Activated CD8-positive, alpha-beta memory T cell treated with anti-CD3 and anti-CD28 coated beads, Interleukin-2, amount 10 ng/mL, durations not matched to agents 7 days and 5 days (primary cell): ENCODE measurements around the gene ADGRG3. TPM values are rescaled to one million over a fixed set of nuclear protein-coding genes. Genes with fewer than 3 reads are reported as not detected.

Experiments used
- ATAC-seq: fragments of 150-1000 bp; cut with Tn5 transposase; one replicate; pipeline ENCODE4 v1.10.0; 2021; ENCODE audit warnings: moderate library complexity
- CTCF ChIA-PET: fragments of 350-600 bp; sonication (Branson Sonifier 250); formaldehyde crosslinking; loops from one replicate; lab custom pipeline; 2021; ENCODE audit warnings: antibody characterized with exemption; lab: Charles Lee
- DNase-seq: peaks from one replicate; pipeline ENCODE4 v3.0.0-alpha.2; 2020
- H3K27ac Mint-ChIP-seq: one replicate; pipeline ENCODE4 v1.8.0; 2021; ENCODE audit warnings: mild to moderate bottlenecking, mixed read lengths
- H3K27me3 Mint-ChIP-seq: one replicate; pipeline ENCODE4 v1.8.0; 2021; ENCODE audit warnings: mixed read lengths
- H3K36me3 Mint-ChIP-seq: one replicate; pipeline ENCODE4 v1.8.0; 2021; ENCODE audit warnings: mild to moderate bottlenecking, mixed read lengths
- H3K4me1 Mint-ChIP-seq: one replicate; pipeline ENCODE4 v1.8.0; 2021; ENCODE audit warnings: mixed read lengths
- H3K4me3 Mint-ChIP-seq: one replicate; pipeline ENCODE4 v1.8.0; 2021; ENCODE audit warnings: mild to moderate bottlenecking, moderate library complexity, mixed read lengths
- H3K9me3 Mint-ChIP-seq: one replicate; pipeline ENCODE4 v1.8.0; 2022; ENCODE audit warnings: low read depth, mixed read lengths
- total RNA-seq, 2 experiments: library from RNA; stranded (reverse); gene quantifications; one replicate each; pipeline ENCODE4 v1.2.3, GENCODE V29; 2021

The ADGRG3 gene
- total RNA-seq, 2 experiments from 2014 or later: not detected

GRCh38 chr16:57644383-57645014, 23.6 kb upstream of the ADGRG3 start:
- ATAC-seq: no peak
- Mint-ChIP-seq H3K4me3 (no peak overlapping the region), H3K9me3 (no peaks in the 10 kb centered on the region), H3K36me3 (no peaks in the 10 kb centered on the region), H3K27ac (no peak overlapping the region), H3K27me3 (peaks cover 2% of the 10 kb centered on the region), H3K4me1 (peaks cover 27% of the 10 kb centered on the region)
- no peak for DNase-seq
- CTCF ChIA-PET: interaction anchor here (1.1 to 2.2 kb wide), 2 partner anchors 10 to 68 kb away, joined by 3 to 8 read pairs; no protein-coding TSS in a partner anchor

GRCh38 chr16:57645169-57645568, 22.9 kb upstream of the ADGRG3 start:
- Mint-ChIP-seq H3K27me3 (peaks cover 2% of the 10 kb centered on the region), H3K36me3 (no peaks in the 10 kb centered on the region), H3K4me1 (peaks cover 29% of the 10 kb centered on the region), H3K4me3 (no peak overlapping the region), H3K9me3 (no peaks in the 10 kb centered on the region), H3K27ac (no peak overlapping the region)
- ATAC-seq (no peak), DNase-seq (no peak)
- CTCF ChIA-PET: interaction anchor here (5.2 to 11.1 kb wide), 4 partner anchors 9 to 61 kb away, joined by 71 to 559 read pairs (median 108); no protein-coding TSS in a partner anchor

- Mint-ChIP-seq H3K36me3 (no peaks in the 10 kb centered on the region), H3K4me1 (peaks cover 32% of the 10 kb centered on the region), H3K4me3 (no peak overlapping the region), H3K9me3 (no peaks in the 10 kb centered on the region), H3K27me3 (no peaks in the 10 kb centered on the region), H3K27ac (no peak overlapping the region)
- DNase-seq: no peak
- CTCF ChIA-PET: interaction anchor here (0.7 to 11.1 kb wide), 6 partner anchors 9 to 126 kb away, joined by 3 to 559 read pairs (median 75); no protein-coding TSS in a partner anchor
- no peak for ATAC-seq
These were observed 22.3 kb upstream of the ADGRG3 start for GRCh38 chr16:57645691-57646387.

- Mint-ChIP-seq H3K9me3 (no peaks in the 10 kb centered on the region), H3K4me1 (peaks cover 35% of the 10 kb centered on the region), H3K27ac (no peak overlapping the region), H3K36me3 (no peaks in the 10 kb centered on the region), H3K4me3 (no peak overlapping the region), H3K27me3 (no peaks in the 10 kb centered on the region)
- CTCF ChIA-PET: interaction anchor here (0.7 to 11.1 kb wide), 8 partner anchors 10 to 127 kb away, joined by 3 to 559 read pairs (median 46); partner anchors contain the start of gene CCDC102A
- DNase-seq (no peak), ATAC-seq (no peak)
These were observed 21.6 kb upstream of the ADGRG3 start for GRCh38 chr16:57646388-57647039.

GRCh38 chr16:57647136-57647875, 20.8 kb upstream of the ADGRG3 start:
- Mint-ChIP-seq H3K36me3 (no peaks in the 10 kb centered on the region), H3K9me3 (no peaks in the 10 kb centered on the region), H3K4me3 (no peak overlapping the region), H3K27ac (peak overlapping the region; percentile 71), H3K4me1 (peaks cover 43% of the 10 kb centered on the region), H3K27me3 (no peaks in the 10 kb centered on the region)
- CTCF ChIA-PET: interaction anchor here (0.8 to 11.1 kb wide), 12 partner anchors 10 to 128 kb away, joined by 3 to 559 read pairs (median 17); partner anchors contain the start of genes CCDC102A and KATNB1
- DNase-seq (no peak), ATAC-seq (no peak)

GRCh38 chr16:57648125-57648524, 20.0 kb upstream of the ADGRG3 start:
- ATAC-seq (no peak), DNase-seq (no peak)
- peaks cover 45% of the 10 kb centered on the region for H3K4me1 Mint-ChIP-seq
- H3K27me3 Mint-ChIP-seq: no peaks in the 10 kb centered on the region
- no peaks in the 10 kb centered on the region for H3K36me3 Mint-ChIP-seq
- H3K27ac Mint-ChIP-seq: peak overlapping the region; percentile 71
- H3K4me3 Mint-ChIP-seq: no peak overlapping the region
- CTCF ChIA-PET: interaction anchor here (0.8 to 11.1 kb wide), 25 partner anchors 9 to 211 kb away, joined by 3 to 559 read pairs (median 5); partner anchors contain the start of genes CCDC102A and KATNB1
- H3K9me3 Mint-ChIP-seq: no peaks in the 10 kb centered on the region

GRCh38 chr16:57648581-57649442, 19.3 kb upstream of the ADGRG3 start:
- peak; percentile 93 for DNase-seq
- CTCF ChIA-PET: interaction anchor here (0.6 to 11.1 kb wide), 28 partner anchors 10 to 210 kb away, joined by 3 to 559 read pairs (median 5); partner anchors contain the start of genes ADGRG5, CCDC102A and KATNB1
- peak overlapping the region; percentile 71 for H3K27ac Mint-ChIP-seq
- no peaks in the 10 kb centered on the region for H3K36me3 Mint-ChIP-seq
- H3K27me3 Mint-ChIP-seq: no peaks in the 10 kb centered on the region
- no peaks in the 10 kb centered on the region for H3K9me3 Mint-ChIP-seq
- H3K4me1 Mint-ChIP-seq: peaks cover 45% of the 10 kb centered on the region
- H3K4me3 Mint-ChIP-seq: no peak overlapping the region
- peak; percentile 83 for ATAC-seq

GRCh38 chr16:57649443-57649751, 18.7 kb upstream of the ADGRG3 start:
- H3K36me3 Mint-ChIP-seq: no peaks in the 10 kb centered on the region
- H3K4me3 Mint-ChIP-seq: no peak overlapping the region
- ATAC-seq (no peak), DNase-seq (no peak)
- H3K9me3 Mint-ChIP-seq: no peaks in the 10 kb centered on the region
- H3K4me1 Mint-ChIP-seq: peaks cover 45% of the 10 kb centered on the region
- H3K27me3 Mint-ChIP-seq: no peaks in the 10 kb centered on the region
- CTCF ChIA-PET: interaction anchor here (0.6 to 11.1 kb wide), 19 partner anchors 9 to 351 kb away, joined by 3 to 559 read pairs (median 6); partner anchors contain the start of genes ADGRG5, CCDC102A, KATNB1 and ZNF319
- peak overlapping the region; percentile 71 for H3K27ac Mint-ChIP-seq

GRCh38 chr16:57649846-57650245, 18.3 kb upstream of the ADGRG3 start:
- no peak overlapping the region for H3K4me3 Mint-ChIP-seq
- CTCF ChIA-PET: interaction anchor here (0.6 to 11.1 kb wide), 16 partner anchors 9 to 351 kb away, joined by 3 to 559 read pairs (median 10); partner anchors contain the start of genes ADGRG5, CCDC102A, KATNB1 and ZNF319
- no peaks in the 10 kb centered on the region for H3K9me3 Mint-ChIP-seq
- H3K27ac Mint-ChIP-seq: peak overlapping the region; percentile 52
- DNase-seq (no peak), ATAC-seq (no peak)
- peaks cover 45% of the 10 kb centered on the region for H3K4me1 Mint-ChIP-seq
- H3K36me3 Mint-ChIP-seq: no peaks in the 10 kb centered on the region
- no peaks in the 10 kb centered on the region for H3K27me3 Mint-ChIP-seq

- Mint-ChIP-seq H3K27me3 (no peaks in the 10 kb centered on the region), H3K36me3 (no peaks in the 10 kb centered on the region), H3K4me1 (peaks cover 51% of the 10 kb centered on the region), H3K4me3 (no peak overlapping the region), H3K27ac (peak overlapping the region; percentile 65), H3K9me3 (no peaks in the 10 kb centered on the region)
- CTCF ChIA-PET: interaction anchor here (1.0 to 11.1 kb wide), 5 partner anchors 16 to 84 kb away, joined by 3 to 559 read pairs (median 4); partner anchors contain the start of gene KATNB1
- DNase-seq (peak; percentile 80), ATAC-seq (peak; percentile 59)
These were observed 16.5 kb upstream of the ADGRG3 start for GRCh38 chr16:57651344-57652333.
